Measurements from ENCODE around the gene TRIM2. TPM values are rescaled to one million over a fixed set of nuclear protein-coding genes. Genes with fewer than 3 reads are reported as not detected.

Gene TRIM2
- total RNA-seq, 1 experiment from 2014 or later: 18.9 TPM

GRCh38 chr4:153335665-153336064 lies 131.4 kb downstream of the TRIM2 start:
- no peak for TF ChIP-seq EZH2phosphoT487 (IDR thresholded peaks at IDR 0.05; ENCODE audit: borderline replicate concordance, low read length)

GRCh38 chr4:153337686-153338085 lies 133.4 kb downstream of the TRIM2 start:
- no peaks in the 10 kb centered on the region for H3K9me2 ChIP-seq (replicated peaks; ENCODE audit: low read length)
- no peak for ATAC-seq
- ChIA-PET CTCF (no interaction called here), POLR2A (ENCODE audit: unreplicated experiment) (interaction anchor here (0.7 kb wide), 1 partner anchor 89 kb away, joined by 3 read pairs; no protein-coding TSS in a partner anchor)
- H3K9me3 ChIP-seq (ENCODE audit: low read length): no peaks in the 10 kb centered on the region
- H3K27me3 ChIP-seq (ENCODE audit: low read length): no peaks in the 10 kb centered on the region
- no peaks in the 10 kb centered on the region for H3F3A ChIP-seq (ENCODE audit: low read length, unreplicated experiment)
- no peak overlapping the region for H2AFZ ChIP-seq (ENCODE audit: low read length)
- H3K4me2 ChIP-seq (ENCODE audit: low read length): no peak overlapping the region
- H3K4me3 ChIP-seq (ENCODE audit: low read length): no peak overlapping the region
- DNase-seq: no peak
- H4K20me1 ChIP-seq (ENCODE audit: low read length): no peaks in the 10 kb centered on the region
- H3K9ac ChIP-seq (ENCODE audit: low read length): no peak overlapping the region
- intact Hi-C loops (cut with micrococcal nuclease): no loop called here
- no peak overlapping the region for H3K27ac ChIP-seq (ENCODE audit: low read length)
- no TSS peak for BruUV-seq (replicated peaks)
- peaks cover 17% of the 10 kb centered on the region for H3K4me1 ChIP-seq (ENCODE audit: insufficient read depth, low read length)
- no peak for TF ChIP-seq EZH2phosphoT487 (IDR thresholded peaks at IDR 0.05; ENCODE audit: borderline replicate concordance, low read length)
- H3K79me2 ChIP-seq (ENCODE audit: low read length): no peaks in the 10 kb centered on the region
- no peaks in the 10 kb centered on the region for H3K36me3 ChIP-seq (ENCODE audit: low read depth, low read length)

More at GRCh38 chr4:153335665-153336064, 131.4 kb downstream of the TRIM2 start:
- DNase-seq (peak; percentile 42), ATAC-seq (peak; percentile 48)
- Histone ChIP-seq H4K20me1 (ENCODE audit: low read length) (no peaks in the 10 kb centered on the region), H3F3A (ENCODE audit: low read length, unreplicated experiment) (no peaks in the 10 kb centered on the region), H3K9me3 (ENCODE audit: low read length) (no peaks in the 10 kb centered on the region), H3K27ac (ENCODE audit: low read length) (no peak overlapping the region), H3K4me2 (ENCODE audit: low read length) (no peak overlapping the region), H3K9ac (ENCODE audit: low read length) (no peak overlapping the region), H3K27me3 (ENCODE audit: low read length) (no peaks in the 10 kb centered on the region), H2AFZ (ENCODE audit: low read length) (no peak overlapping the region), H3K9me2 (replicated peaks; ENCODE audit: low read length) (no peaks in the 10 kb centered on the region), H3K79me2 (ENCODE audit: low read length) (no peaks in the 10 kb centered on the region), H3K4me3 (ENCODE audit: low read length) (no peak overlapping the region), H3K4me1 (ENCODE audit: insufficient read depth, low read length) (peaks cover 7% of the 10 kb centered on the region; the same call in 1 of the 2 replicates), H3K36me3 (ENCODE audit: low read depth, low read length) (no peaks in the 10 kb centered on the region)
- BruUV-seq (replicated peaks): no TSS peak
- POLR2A ChIA-PET (ENCODE audit: unreplicated experiment): no interaction called here
- intact Hi-C loops (cut with micrococcal nuclease): no loop called here
- CTCF ChIA-PET: no interaction called here

GRCh38 chr4:153341575-153342090 lies 137.4 kb downstream of the TRIM2 start:
- POLR2A ChIA-PET (ENCODE audit: unreplicated experiment): no interaction called here
- no peak overlapping the region for H3K27ac ChIP-seq (ENCODE audit: low read length)
- H3K4me2 ChIP-seq (ENCODE audit: low read length): peak overlapping the region; percentile 49; the same call in 1 of the 2 replicates
- TF ChIP-seq CTCF (conservative IDR thresholded peaks at IDR 0.05; ENCODE audit: low read depth, low read length): no peak
- TF ChIP-seq EZH2phosphoT487 (IDR thresholded peaks at IDR 0.05; ENCODE audit: borderline replicate concordance, low read length): no peak
- TF ChIP-seq EZH2 (IDR thresholded peaks at IDR 0.05; ENCODE audit: low read length, unreplicated experiment): no peak
- H3K4me1 ChIP-seq (ENCODE audit: insufficient read depth, low read length): peaks cover 17% of the 10 kb centered on the region
- peaks cover 18% of the 10 kb centered on the region for H3K79me2 ChIP-seq (ENCODE audit: low read length)
- no peak overlapping the region for H3K9ac ChIP-seq (ENCODE audit: low read length)
- no peaks in the 10 kb centered on the region for H3K27me3 ChIP-seq (ENCODE audit: low read length)
- no peaks in the 10 kb centered on the region for H3K9me2 ChIP-seq (replicated peaks; ENCODE audit: low read length)
- H3F3A ChIP-seq (ENCODE audit: low read length, unreplicated experiment): no peaks in the 10 kb centered on the region
- DNase-seq (peak; percentile 75), ATAC-seq (peak; percentile 27)
- no peaks in the 10 kb centered on the region for H3K36me3 ChIP-seq (ENCODE audit: low read depth, low read length)
- CTCF ChIA-PET: interaction anchor here (0.6 to 1.0 kb wide), 3 partner anchors 91 to 232 kb away, joined by 3 to 4 read pairs (median 3); no protein-coding TSS in a partner anchor
- H3K4me3 ChIP-seq (ENCODE audit: low read length): no peak overlapping the region
- no TSS peak for BruUV-seq (replicated peaks)
- intact Hi-C loops (cut with micrococcal nuclease): loop anchor here (10.0 kb wide), 1 partner anchor 123 kb away; the partner anchor contains the start of gene TMEM131L
- H3K9me3 ChIP-seq (ENCODE audit: low read length): no peaks in the 10 kb centered on the region
- H2AFZ ChIP-seq (ENCODE audit: low read length): 0 out of 2 replicates have a peak overlapping the region, but pooled peaks have one; percentile 38
- H4K20me1 ChIP-seq (ENCODE audit: low read length): no peaks in the 10 kb centered on the region

Data from PC-3 (cell line).